SK-N-SH (cell line): ENCODE measurements around the gene ADGRA1. TPM values are rescaled to one million over a fixed set of nuclear protein-coding genes. Genes with fewer than 3 reads are reported as not detected.

Experiments used
- CTCF ChIA-PET: fragments of 300-600, 350-600 bp; formaldehyde crosslinking; extraction: SDS; loops from one replicate; lab custom pipeline; 2021; lab: Yijun Ruan, JAX
- POLR2A ChIA-PET: fragments of 350-600 bp; sonication (Branson Sonifier 250); formaldehyde crosslinking; extraction: SDS; loops from one replicate; lab custom pipeline; 2020; ENCODE audit warnings: antibody characterized with exemption, inconsistent platforms; lab: Yijun Ruan, JAX
- DNase-seq: peaks from one replicate; pipeline ENCODE4 v3.0.0; 2012
- H2AFZ ChIP-seq: fragments of 200-600 bp; sonication (generic); 2 replicates; pipeline ENCODE4 v1.8.1; 2016; ENCODE audit warnings: antibody characterized with exemption, mild to moderate bottlenecking, low read depth
- H3F3A ChIP-seq: fragments of 200-600 bp; sonication (generic); replicated peaks from 2 replicates; pipeline ENCODE3; 2016; ENCODE audit warnings: antibody characterized with exemption, mild to moderate bottlenecking; ENCODE audit not compliant: insufficient read depth
- H3K27ac ChIP-seq, 2 experiments: fragments of 200-500 bp in 1 of 2; fragments of 200-600 bp in 1 of 2; sonication (Bioruptor generic) in 1 of 2; sonication (generic), shearing (Covaris generic) in 1 of 2; 2 replicates each; pipeline versions ENCODE4 v1.5.1 to v1.6.1; 2014 to 2016; ENCODE audit warnings: low read depth in 2 of 2, inconsistent platforms in 1 of 2, low read length in 1 of 2, mild to moderate bottlenecking in 1 of 2, mixed read lengths in 1 of 2
- H3K27me3 ChIP-seq: fragments of 200-600 bp; sonication (generic), shearing (Covaris generic); 2 replicates; pipeline ENCODE4 v1.6.1; 2016; ENCODE audit warnings: mixed run types; ENCODE audit not compliant: insufficient read depth
- H3K36me3 ChIP-seq, 2 experiments: fragments of 200-500 bp in 1 of 2; fragments of 200-600 bp in 1 of 2; sonication (Bioruptor generic) in 1 of 2; sonication (generic) in 1 of 2; replicated peaks in 1 of 2; 2 replicates each; pipeline versions ENCODE3 to v1.5.1; 2014 to 2016; ENCODE audit warnings: low read length in 1 of 2, mild to moderate bottlenecking in 1 of 2; ENCODE audit not compliant: insufficient read depth in 2 of 2, control insufficient read depth in 1 of 2
- H3K4me1 ChIP-seq, 2 experiments: fragments of 200-500 bp in 1 of 2; fragments of 200-600 bp in 1 of 2; sonication (Bioruptor generic) in 1 of 2; sonication (generic), shearing (Covaris generic) in 1 of 2; 2 replicates each; pipeline versions ENCODE4 v1.5.1 to v1.6.1; 2014 to 2016; ENCODE audit warnings: low read depth in 1 of 2, low read length in 1 of 2, mixed run types in 1 of 2; ENCODE audit not compliant: insufficient read depth in 2 of 2, control insufficient read depth in 1 of 2
- H3K4me2 ChIP-seq: fragments of 200-600 bp; sonication (generic), shearing (Covaris generic); 2 replicates; pipeline ENCODE4 v1.6.1; 2017; ENCODE audit warnings: mixed run types
- H3K4me3 ChIP-seq, 2 experiments: fragments of 200-500 bp in 1 of 2; fragments of 200-600 bp in 1 of 2; sonication (Bioruptor generic) in 1 of 2; sonication (generic), shearing (Covaris generic) in 1 of 2; 2 replicates each; pipeline versions ENCODE4 v1.5.1 to v1.8.1; 2014 to 2016; ENCODE audit warnings: low read depth in 2 of 2, inconsistent platforms in 1 of 2, low read length in 1 of 2, mild to moderate bottlenecking in 1 of 2, mixed read lengths in 1 of 2, moderate library complexity in 1 of 2
- H3K79me2 ChIP-seq: fragments of 200-600 bp; sonication (generic); 2 replicates; pipeline ENCODE4 v1.8.1; 2017; ENCODE audit warnings: mild to moderate bottlenecking; ENCODE audit not compliant: insufficient read depth
- H3K9ac ChIP-seq: fragments of 200-600 bp; sonication (generic); 2 replicates; pipeline ENCODE4 v1.6.1; 2017; ENCODE audit warnings: mixed run types
- H3K9me2 ChIP-seq: fragments of 200-600 bp; sonication (generic); 2 replicates; pipeline ENCODE4 v1.6.1; 2017; ENCODE audit warnings: mixed run types
- H3K9me3 ChIP-seq: fragments of 200-600 bp; sonication (generic); 2 replicates; pipeline ENCODE4 v1.6.1; 2017; ENCODE audit warnings: mixed run types, mild to moderate bottlenecking, moderate library complexity
- H4K20me1 ChIP-seq: fragments of 200-600 bp; sonication (generic); 2 replicates; pipeline ENCODE4 v1.6.1; 2017; ENCODE audit warnings: mild to moderate bottlenecking, mixed run types; ENCODE audit not compliant: insufficient read depth
- CHD2 ChIP-seq: fragments of 150-350 bp; IDR thresholded peaks from 2 replicates; pipeline ENCODE4 v1.6.1; 2018; ENCODE audit warnings: low read length; ENCODE audit not compliant: partially characterized antibody
- CTCF ChIP-seq: fragments of 200-600 bp; sonication (generic); IDR thresholded peaks from 2 replicates; pipeline ENCODE4 v1.6.1; 2017; ENCODE audit warnings: antibody characterized with exemption, mild to moderate bottlenecking, moderate library complexity
- EZH2phosphoT487 ChIP-seq: fragments of 200-600 bp; sonication (generic); IDR thresholded peaks from 2 replicates; pipeline ENCODE4 v1.6.1; 2017; ENCODE audit warnings: low read depth, mixed run types, mild to moderate bottlenecking, antibody characterized with exemption, moderate library complexity, borderline replicate concordance
- MAX ChIP-seq: IDR thresholded peaks from 2 replicates; pipeline ENCODE4 v1.4.0; 2012; ENCODE audit warnings: low read depth
- MEF2A ChIP-seq: IDR thresholded peaks from 2 replicates; pipeline ENCODE4 v1.4.0; 2012; ENCODE audit warnings: low read depth, borderline replicate concordance
- NFIC ChIP-seq: IDR thresholded peaks from 2 replicates; pipeline ENCODE4 v1.4.0; 2012; ENCODE audit warnings: borderline replicate concordance
- NRF1 ChIP-seq: IDR thresholded peaks from 2 replicates; pipeline ENCODE4 v1.6.1; 2012; ENCODE audit warnings: low read depth, mild to moderate bottlenecking, low read length
- PBX3 ChIP-seq: IDR thresholded peaks from 2 replicates; pipeline ENCODE4; 2012
- RCOR1 ChIP-seq: fragments of 150-350 bp; IDR thresholded peaks from 2 replicates; pipeline ENCODE4 v1.6.1; 2017; ENCODE audit warnings: antibody characterized with exemption, low read length
- REST ChIP-seq: IDR thresholded peaks from 2 replicates; pipeline ENCODE4 v1.6.1; 2012; ENCODE audit warnings: mild to moderate bottlenecking, low read depth, low read length, moderate library complexity
- RFX5 ChIP-seq: IDR thresholded peaks from 2 replicates; pipeline ENCODE4 v1.6.1; 2012; ENCODE audit warnings: mild to moderate bottlenecking, improper control_type of control experiment, low read length
- RXRA ChIP-seq: IDR thresholded peaks from 2 replicates; pipeline ENCODE4 v1.4.0; 2012; ENCODE audit warnings: low read depth, mild to moderate bottlenecking, borderline replicate concordance
- SIN3A ChIP-seq: IDR thresholded peaks from 2 replicates; pipeline ENCODE4 v1.6.1; 2012; ENCODE audit warnings: low read depth, mild to moderate bottlenecking, low read length, moderate library complexity, borderline replicate concordance
- SMC3 ChIP-seq: IDR thresholded peaks from 2 replicates; pipeline ENCODE4 v1.6.1; 2012; ENCODE audit warnings: low read depth, low read length, improper control_type of control experiment
- TAF1 ChIP-seq: IDR thresholded peaks from 2 replicates; pipeline ENCODE4 v1.6.1; 2012; ENCODE audit warnings: low read depth, mild to moderate bottlenecking, low read length, moderate library complexity, borderline replicate concordance
- USF1 ChIP-seq: IDR thresholded peaks from 2 replicates; pipeline ENCODE4 v1.4.0; 2012; ENCODE audit warnings: low read depth, borderline replicate concordance
- WGBS: methylation state at CpG from one replicate; pipeline ENCODE4 v1.1.6; 2017; ENCODE audit warnings: low lambda C conversion rate; 5-methylcytosine and 5-hydroxymethylcytosine counted together
- polyA plus RNA-seq, 3 experiments: library from polyadenylated mRNA; depleted of rRNA; stranded (reverse); fragments of >200 nt; gene quantifications; 2 replicates each; pipeline ENCODE4 v1.2.3, GENCODE V29; 2012

ADGRA1 gene
- polyA plus RNA-seq, 1 of the 3 experiments (the other 2 are of a cell fraction): not detected

- TF ChIP-seq CHD2 (no peak), PBX3 (no peak), MAX (no peak), RXRA (no peak), NFIC (no peak), MEF2A (no peak)
Measured at GRCh38 chr10:133072720-133073390, 14.9 kb upstream of the ADGRA1 start (continued).

GRCh38 chr10:133075346-133076137 lies 12.2 kb upstream of the ADGRA1 start:
- Histone ChIP-seq H3K36me3 (no peaks in the 10 kb centered on the region), H3F3A (no peaks in the 10 kb centered on the region), H3K9me2 (no peaks in the 10 kb centered on the region), H3K4me1 (peaks cover 0 to 2% of the 10 kb centered on the region in 2 experiments; a peak in 1 of 4 replicates), H3K9ac (no peak overlapping the region), H3K4me2 (no peak overlapping the region), H3K79me2 (no peaks in the 10 kb centered on the region), H4K20me1 (no peaks in the 10 kb centered on the region), H3K27me3 (no peaks in the 10 kb centered on the region), H2AFZ (no peak overlapping the region), H3K4me3 (no peak overlapping the region), H3K27ac (no peak overlapping the region), H3K9me3 (no peaks in the 10 kb centered on the region)
- no peak for DNase-seq
- 74% methylated on average over 17 of the region's 25 CpGs for WGBS
- CTCF ChIA-PET: interaction anchor here (1.2 kb wide), 1 partner anchor 49 kb away, joined by 4 read pairs; no protein-coding TSS in a partner anchor
- POLR2A ChIA-PET: no interaction called here
- no peak for TF ChIP-seq RCOR1
- no peak for TF ChIP-seq PBX3
- no peak for TF ChIP-seq RFX5
- no peak for TF ChIP-seq TAF1
- no peak for TF ChIP-seq USF1
- TF ChIP-seq SIN3A: no peak
- TF ChIP-seq SMC3: no peak
- TF ChIP-seq REST: no peak
- no peak for TF ChIP-seq MEF2A
- TF ChIP-seq NRF1: no peak
- TF ChIP-seq CTCF: no peak
- no peak for TF ChIP-seq EZH2phosphoT487
